BJ (cell line): Measurements from ENCODE around the gene PADI4. TPM values are rescaled to one million over a fixed set of nuclear protein-coding genes. Genes with fewer than 3 reads are reported as not detected.

Experiments
- CTCF ChIA-PET: fragments of 350-600 bp; formaldehyde crosslinking; extraction: SDS; loops from one replicate; lab custom pipeline; 2021; ENCODE audit warnings: antibody characterized with exemption, inconsistent platforms; lab: Yijun Ruan, JAX
- POLR2A ChIA-PET: fragments of 300-600 bp; sonication (Branson Sonifier 250); formaldehyde crosslinking; extraction: SDS; loops from one replicate; lab custom pipeline; 2021; ENCODE audit warnings: antibody characterized with exemption; lab: Charles Lee
- DNase-seq: peaks from one replicate; pipeline ENCODE4 v3.0.0-alpha.2; 2011; ENCODE audit warnings: low read depth
- H3K27me3 ChIP-seq: 2 replicates; pipeline ENCODE4 v1.6.0; 2011; ENCODE audit warnings: low read length; ENCODE audit not compliant: control insufficient read depth, insufficient read depth
- H3K36me3 ChIP-seq: 2 replicates; pipeline ENCODE4 v1.5.1; 2011; ENCODE audit warnings: low read length; ENCODE audit not compliant: control insufficient read depth, insufficient read depth
- H3K4me3 ChIP-seq: 2 replicates; pipeline ENCODE4 v1.5.1; 2011; ENCODE audit warnings: low read depth, mild to moderate bottlenecking, control low read depth, low read length
- CTCF ChIP-seq: IDR thresholded peaks from 2 replicates; pipeline ENCODE4 v1.5.1; 2011; ENCODE audit warnings: low read depth, mild to moderate bottlenecking, control low read depth, inconsistent platforms, low read length, moderate library complexity; ENCODE audit not compliant: insufficient read depth
- polyA plus RNA-seq: library from polyadenylated mRNA; depleted of rRNA; stranded (reverse); fragments of >200 nt; gene quantifications from 2 replicates; pipeline ENCODE4 v1.2.3, GENCODE V29; 2011

The PADI4 gene
- polyA plus RNA-seq, 1 experiment: not detected

- POLR2A ChIA-PET: no interaction called here
- Histone ChIP-seq H3K27me3 (peaks cover 2% of the 10 kb centered on the region; the same call in 1 of the 2 replicates), H3K36me3 (no peaks in the 10 kb centered on the region), H3K4me3 (no peak overlapping the region)
- CTCF ChIA-PET: interaction anchor here (1.0 to 1.7 kb wide), 2 partner anchors 13 to 14 kb away, joined by 3 to 4 read pairs; no protein-coding TSS in a partner anchor
- no peak for DNase-seq
- no peak for TF ChIP-seq CTCF
Measured at GRCh38 chr1:17350928-17351446, 43.0 kb downstream of the PADI4 start.

DNA sequence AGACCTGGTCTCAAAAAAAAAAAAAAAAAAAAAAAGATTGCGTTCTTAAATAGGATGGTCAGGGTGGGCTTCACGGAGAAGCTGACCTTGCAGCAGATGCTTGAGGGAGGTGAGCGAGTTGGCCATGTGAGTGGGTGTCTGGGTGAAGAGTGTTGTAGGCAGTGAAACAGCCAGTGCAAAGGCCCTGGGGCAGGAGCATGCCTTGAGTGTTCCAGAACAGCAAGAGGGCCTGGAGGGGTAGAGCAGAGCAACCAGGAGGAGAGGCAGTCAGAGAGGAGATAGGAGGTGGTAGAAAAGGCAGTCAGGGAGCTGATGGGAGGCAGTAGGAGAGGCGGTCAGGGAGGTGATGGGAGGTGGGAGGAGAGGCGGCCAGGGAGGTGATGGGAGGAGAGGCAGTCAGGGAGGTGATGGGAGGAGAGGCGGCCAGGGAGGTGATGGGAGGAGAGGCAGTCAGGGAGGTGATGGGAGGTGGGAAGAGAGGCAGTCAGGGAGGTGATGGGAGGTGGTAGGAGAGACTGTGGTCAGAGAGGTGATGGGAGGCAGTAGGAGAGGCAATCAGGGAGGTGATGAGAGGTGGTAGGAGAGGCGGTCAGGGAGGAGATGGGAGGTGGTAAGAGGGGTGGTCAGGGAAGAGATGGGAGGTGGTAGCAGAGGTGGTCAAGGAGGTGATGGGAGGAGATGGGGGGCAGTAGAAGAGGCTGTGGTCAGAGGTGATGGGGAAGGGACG is 43.8 kb downstream of the PADI4 start:
- no peak for DNase-seq
- H3K4me3 ChIP-seq: no peak overlapping the region
- peaks cover 2% of the 10 kb centered on the region; the same call in 1 of the 2 replicates for H3K27me3 ChIP-seq
- CTCF ChIA-PET: no interaction called here
- no peaks in the 10 kb centered on the region for H3K36me3 ChIP-seq
- no peak for TF ChIP-seq CTCF
- POLR2A ChIA-PET: no interaction called here

DNA sequence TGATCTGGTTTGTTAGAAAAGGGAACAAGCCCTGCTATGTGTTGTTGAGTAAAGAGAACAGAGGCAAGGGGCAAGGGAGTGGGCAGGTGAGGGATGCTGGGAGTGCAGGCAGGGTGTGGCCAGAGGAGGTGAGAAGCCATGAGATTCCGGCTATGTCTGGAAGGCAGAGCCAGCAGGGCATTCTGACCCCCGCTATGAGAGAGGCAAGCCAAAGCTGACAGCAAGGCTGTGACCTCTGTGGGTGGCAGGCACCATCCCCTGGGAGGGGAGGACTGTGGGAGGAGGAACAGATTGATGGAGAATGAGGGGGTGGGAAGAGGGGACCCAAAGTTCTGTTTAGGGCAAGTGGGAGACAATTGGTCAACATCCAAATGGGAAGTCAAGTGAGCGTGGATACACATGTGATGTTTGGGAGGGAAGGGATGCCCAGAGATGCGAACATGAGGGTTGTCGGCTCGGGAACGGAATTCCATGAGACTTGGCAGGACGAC is 44.5 kb downstream of the PADI4 start:
- TF ChIP-seq CTCF: no peak
- CTCF ChIA-PET: no interaction called here
- H3K36me3 ChIP-seq: no peaks in the 10 kb centered on the region
- H3K4me3 ChIP-seq: no peak overlapping the region
- peaks cover 2% of the 10 kb centered on the region; the same call in 1 of the 2 replicates for H3K27me3 ChIP-seq
- POLR2A ChIA-PET: no interaction called here
- DNase-seq: no peak

- Histone ChIP-seq H3K4me3 (no peak overlapping the region), H3K36me3 (no peaks in the 10 kb centered on the region), H3K27me3 (peaks cover 3% of the 10 kb centered on the region)
- POLR2A ChIA-PET: no interaction called here
- no peak for DNase-seq
- TF ChIP-seq CTCF: no peak
- CTCF ChIA-PET: interaction anchor here (1.2 to 1.4 kb wide), 2 partner anchors 15 to 20 kb away, joined by 4 to 6 read pairs; no protein-coding TSS in a partner anchor
Measured at GRCh38 chr1:17355898-17356297, 47.9 kb downstream of the PADI4 start.

GRCh38 chr1:17356387-17357026 is 48.5 kb downstream of the PADI4 start:
- H3K36me3 ChIP-seq: no peaks in the 10 kb centered on the region
- H3K4me3 ChIP-seq: no peak overlapping the region
- POLR2A ChIA-PET: no interaction called here
- peaks cover 3% of the 10 kb centered on the region for H3K27me3 ChIP-seq
- CTCF ChIA-PET: interaction anchor here (1.2 to 1.4 kb wide), 2 partner anchors 14 to 20 kb away, joined by 4 to 6 read pairs; no protein-coding TSS in a partner anchor
- no peak for TF ChIP-seq CTCF
- DNase-seq: no peak
